ENCODE results near the gene RAD18.

The RAD18 gene

GRCh38 chr3:8864402-8865350, 98.6 kb downstream of the RAD18 start:
- peak; percentile 92 to 97 (median 97) for DNase-seq

DNA sequence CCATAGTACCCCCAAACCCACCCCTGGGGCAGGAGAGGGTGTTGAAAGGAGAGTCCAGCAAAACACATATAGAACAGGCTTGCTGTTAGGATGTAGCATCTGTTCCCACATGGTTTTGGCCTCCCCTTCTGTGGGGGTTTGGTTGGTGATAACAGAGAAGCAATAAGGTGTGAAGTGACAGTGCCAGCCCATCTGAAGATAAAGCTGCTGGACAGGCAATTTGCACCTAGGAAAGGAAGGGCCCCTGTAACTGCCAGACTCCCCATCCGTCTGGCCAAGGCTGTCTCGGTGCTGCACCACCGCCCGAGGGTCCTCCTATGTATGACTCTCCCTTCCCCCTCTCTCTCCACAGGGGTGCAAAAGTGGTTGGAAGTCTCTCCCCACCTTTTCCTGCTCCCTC, 99.4 kb downstream of the RAD18 start:
- DNase-seq: no peak

DNA sequence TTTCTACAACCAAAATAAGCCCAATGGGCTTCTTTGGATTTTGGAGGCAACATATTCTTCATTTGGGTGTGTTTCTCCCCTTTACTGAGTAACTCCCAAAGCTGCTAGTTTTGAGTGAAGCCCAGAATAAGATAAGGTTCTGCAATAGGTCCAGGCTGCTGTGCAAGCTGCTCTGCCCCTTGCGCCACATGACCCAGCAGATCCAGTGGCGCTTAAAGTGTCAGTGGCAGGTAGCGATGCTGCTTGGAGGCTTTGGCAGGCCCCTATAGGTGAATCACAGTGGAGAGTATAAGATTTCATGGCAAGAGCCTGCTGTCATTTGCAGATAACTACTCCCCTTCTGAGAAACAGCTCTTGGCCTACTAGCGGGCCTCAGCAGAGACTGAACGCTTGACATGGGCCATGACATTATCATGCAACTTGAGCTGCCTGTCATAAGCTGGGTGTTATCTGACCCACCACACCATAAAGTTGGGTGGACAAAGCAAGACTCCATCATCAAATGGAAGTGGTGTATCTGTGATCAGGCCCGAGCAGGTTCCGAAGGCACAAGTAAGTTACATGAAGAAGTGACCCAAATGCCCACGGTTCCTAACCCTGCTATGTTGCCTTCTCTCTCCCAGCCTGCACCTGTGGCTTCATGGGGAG, 105.4 kb downstream of the RAD18 start:
- no peak for DNase-seq

DNA sequence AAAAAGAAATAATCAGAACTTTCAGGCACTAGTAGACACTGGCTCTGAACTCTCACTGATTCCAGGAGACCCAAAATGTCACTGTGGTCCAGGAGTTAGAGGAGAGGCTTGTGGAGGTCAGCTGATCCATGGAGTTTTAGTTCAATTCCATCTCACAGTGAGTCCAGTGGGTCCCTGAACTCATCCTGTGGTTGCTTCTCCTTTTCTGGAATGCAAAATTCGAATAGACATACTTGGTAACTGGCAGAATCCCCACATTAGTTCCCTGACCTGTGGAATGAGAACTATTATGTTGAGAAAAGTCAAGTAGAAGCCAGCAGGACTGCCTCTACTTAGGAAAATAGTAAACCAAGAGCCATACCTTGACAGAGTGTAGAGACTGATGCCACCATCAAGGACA, 106.6 kb downstream of the RAD18 start:
- DNase-seq: no peak

DNA sequence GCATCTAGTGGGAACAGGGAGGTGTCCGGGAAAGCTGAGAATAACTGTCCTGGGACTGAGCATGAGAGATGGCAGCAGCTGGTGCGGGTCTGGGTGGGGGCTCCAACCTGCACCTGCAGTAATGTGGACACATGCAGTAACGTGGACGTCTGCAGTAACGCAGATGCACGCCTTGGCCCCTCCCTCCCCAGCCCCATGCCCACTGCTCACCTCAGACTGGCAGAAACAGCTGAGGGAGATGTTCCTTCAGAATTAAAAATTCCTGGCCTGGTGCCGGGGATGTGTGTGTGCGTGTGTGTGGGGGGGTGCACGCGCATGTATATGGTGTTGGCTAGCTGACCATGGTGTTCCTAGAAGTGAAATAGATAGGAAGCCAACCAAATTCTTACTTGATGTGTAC, 107.2 kb downstream of the RAD18 start:
- no peak for DNase-seq

GRCh38 chr3:8854656-8855055, 108.6 kb downstream of the RAD18 start:
- no peak for DNase-seq

DNA sequence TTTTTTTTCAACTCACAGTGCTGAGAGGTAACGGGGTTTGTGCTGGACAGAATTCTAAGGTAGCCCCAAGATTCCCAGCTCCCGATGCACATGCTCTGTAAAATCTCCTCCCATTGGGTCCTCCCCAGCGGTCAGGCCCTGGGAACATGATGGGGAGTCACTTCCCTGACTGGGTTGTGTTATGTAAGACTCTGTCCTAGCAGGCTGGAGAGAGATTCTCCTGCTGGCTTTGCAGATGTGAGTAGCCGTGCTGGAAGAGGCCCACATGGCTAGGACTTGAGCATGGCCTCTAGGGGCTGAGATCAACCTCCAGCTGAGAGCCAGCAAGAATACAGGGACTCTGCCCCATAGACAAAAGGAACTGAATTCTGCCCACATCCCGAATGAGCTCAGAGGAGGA, 110.2 kb downstream of the RAD18 start:
- no peak for DNase-seq

- no peak for DNase-seq
Measured at GRCh38 chr3:8852511-8852910, 110.8 kb downstream of the RAD18 start.

- no peak for DNase-seq
Measured at GRCh38 chr3:8851703-8852102, 111.6 kb downstream of the RAD18 start.

GRCh38 chr3:8848696-8849131, 114.6 kb downstream of the RAD18 start:
- DNase-seq: no peak

DNA sequence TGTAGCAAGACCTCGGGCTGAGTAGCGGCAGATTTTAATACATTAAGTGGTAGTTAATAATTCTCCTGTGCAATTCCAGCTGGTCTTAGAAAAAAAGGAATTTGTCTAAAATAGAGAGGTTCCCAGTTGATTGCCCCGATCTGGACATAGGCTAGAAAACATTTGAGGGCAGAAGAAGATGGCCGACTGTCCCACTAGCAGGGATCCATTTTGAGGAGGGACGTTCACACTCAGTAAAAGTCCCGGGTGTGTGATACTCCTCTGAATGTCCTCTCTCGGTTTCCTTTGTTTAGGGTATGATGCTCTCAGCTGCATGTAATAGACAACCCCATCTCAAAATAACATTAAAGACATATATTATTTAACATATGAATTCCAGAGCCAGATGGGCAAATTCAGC, 116.0 kb downstream of the RAD18 start:
- no peak for DNase-seq

GRCh38 chr3:8846176-8846575, 117.1 kb downstream of the RAD18 start:
- DNase-seq: no peak

GRCh38 chr3:8845641-8846040, 117.6 kb downstream of the RAD18 start:
- DNase-seq: no peak

GRCh38 chr3:8843347-8843746, 119.9 kb downstream of the RAD18 start:
- DNase-seq: no peak

GRCh38 chr3:8842293-8842692, 121.0 kb downstream of the RAD18 start:
- no peak for DNase-seq

DNA sequence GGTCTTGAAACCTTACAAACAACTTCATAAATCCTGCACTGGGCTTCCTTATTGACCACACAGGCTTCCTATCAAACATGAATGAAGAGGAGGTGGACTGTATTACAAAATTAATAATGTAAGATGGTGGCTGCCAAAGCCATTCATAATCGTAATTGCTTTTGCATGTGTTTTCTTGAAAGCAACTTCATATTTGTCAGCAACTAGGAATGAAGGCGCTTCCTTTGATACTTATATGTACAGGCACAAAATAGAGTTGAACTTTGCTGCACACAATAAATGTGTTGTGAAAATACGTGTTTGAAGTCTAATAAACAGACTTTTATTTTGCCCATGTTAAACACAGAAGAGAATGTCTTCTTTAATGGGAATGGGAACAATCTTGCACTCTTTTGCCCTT, 121.8 kb downstream of the RAD18 start:
- DNase-seq: no peak

- DNase-seq: no peak
Measured at GRCh38 chr3:8840556-8840955, 122.7 kb downstream of the RAD18 start.

DNA sequence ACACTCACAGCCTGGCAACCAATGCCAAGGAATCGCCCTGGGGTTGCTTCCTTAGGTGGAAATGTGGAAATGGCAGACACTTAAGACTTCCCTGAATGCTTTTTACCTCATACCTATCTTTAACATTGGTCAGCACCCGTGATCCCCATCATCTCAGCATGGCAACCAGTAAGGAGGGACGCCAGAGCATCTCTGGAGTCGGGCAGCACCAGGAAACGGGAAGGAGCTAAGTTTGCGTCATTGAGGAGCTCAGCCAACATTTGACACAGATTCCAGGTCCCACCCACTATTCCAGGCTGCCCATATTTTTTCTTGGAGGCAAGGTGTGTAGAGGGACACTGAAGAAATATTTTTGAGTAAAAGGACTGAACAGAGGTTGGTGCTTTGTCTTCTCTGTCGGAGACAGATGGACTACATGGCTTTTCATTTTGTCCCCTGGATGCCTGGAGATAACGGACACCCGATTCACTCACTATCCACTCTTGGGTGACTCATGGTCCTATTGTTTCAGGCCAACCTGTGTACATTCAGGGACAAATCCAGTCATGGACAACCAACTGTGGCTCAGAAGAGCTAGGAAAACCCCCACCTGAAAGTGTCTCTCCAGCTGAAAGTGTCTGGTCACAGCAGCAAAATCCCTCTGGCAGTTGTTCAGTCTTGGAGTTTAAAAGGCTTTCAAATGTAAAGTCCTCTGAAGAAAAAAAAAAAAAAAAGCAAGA, 123.5 kb downstream of the RAD18 start:
- no peak for DNase-seq

DNA sequence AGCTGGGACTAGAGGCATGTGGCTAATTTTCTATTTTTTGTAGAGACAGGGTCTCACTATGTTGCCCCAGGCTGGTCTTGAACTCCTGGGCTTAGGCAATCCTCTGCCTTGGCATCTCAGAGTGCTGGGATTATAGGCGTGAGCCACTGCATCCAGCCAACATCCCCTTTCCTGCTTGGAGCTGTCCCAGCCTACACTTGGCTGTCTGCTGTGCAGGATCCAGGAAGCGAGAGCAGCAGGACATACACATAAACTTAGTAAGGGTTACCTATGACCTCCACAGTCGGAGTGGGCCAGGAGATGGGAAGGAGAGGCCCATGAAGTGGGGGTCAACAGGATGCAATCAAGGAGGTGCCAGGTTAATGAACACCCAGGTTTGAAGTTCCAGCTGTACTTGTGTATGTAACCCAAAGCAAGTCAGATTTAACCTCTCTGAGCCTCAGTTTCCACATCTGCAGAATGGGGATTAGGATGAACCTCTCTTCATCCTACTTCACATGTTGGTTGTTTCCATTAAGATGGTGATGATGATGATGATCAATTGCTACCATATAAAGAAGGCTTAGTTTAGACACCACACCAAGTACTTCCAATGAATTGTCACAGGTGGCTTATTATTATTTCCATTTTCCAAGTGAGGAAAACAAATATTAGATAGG, 124.4 kb downstream of the RAD18 start:
- DNase-seq: no peak

DNA sequence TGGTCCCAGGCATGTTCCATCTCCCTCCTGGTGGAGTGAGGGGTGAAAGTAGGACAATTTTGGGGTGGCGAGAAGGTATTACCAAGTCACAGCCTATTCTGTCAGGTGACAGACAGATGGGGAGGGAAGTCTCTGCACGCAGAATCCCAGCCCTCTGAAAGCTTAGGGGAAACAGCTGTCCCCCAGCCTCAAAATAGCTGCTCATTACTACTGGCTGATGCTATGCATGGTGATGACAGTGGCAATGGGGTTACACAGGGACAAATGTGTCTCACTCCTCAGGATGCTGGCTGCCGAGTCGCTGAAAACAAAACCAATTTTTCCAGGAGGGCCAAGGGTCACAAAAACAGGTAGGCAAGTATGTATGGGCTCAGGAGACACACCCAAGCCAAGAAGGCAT, 125.0 kb downstream of the RAD18 start:
- no peak for DNase-seq

DNA sequence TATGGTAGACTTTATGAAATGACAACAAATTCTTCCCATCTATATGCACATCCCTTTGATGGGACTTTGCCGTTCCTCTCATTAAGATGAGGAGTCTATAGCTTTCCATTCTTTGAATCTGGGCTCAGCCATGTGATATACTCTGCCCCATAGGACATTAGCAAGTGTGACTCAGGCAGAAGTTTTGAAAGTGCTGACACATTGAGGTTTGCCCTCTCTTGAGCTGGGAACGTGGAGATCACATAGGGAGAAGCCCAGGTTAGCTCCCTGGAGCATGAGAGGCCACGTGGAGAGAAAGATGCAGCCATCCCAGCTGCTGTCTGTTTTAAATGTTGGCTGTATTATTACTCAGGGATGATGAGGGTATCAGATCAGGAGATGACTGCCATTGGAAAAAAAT, 126.1 kb downstream of the RAD18 start:
- DNase-seq: peak in 2 of 3 donors; percentile 1 to 13

GRCh38 chr3:8836096-8836495, 127.2 kb downstream of the RAD18 start:
- DNase-seq: no peak

DNA sequence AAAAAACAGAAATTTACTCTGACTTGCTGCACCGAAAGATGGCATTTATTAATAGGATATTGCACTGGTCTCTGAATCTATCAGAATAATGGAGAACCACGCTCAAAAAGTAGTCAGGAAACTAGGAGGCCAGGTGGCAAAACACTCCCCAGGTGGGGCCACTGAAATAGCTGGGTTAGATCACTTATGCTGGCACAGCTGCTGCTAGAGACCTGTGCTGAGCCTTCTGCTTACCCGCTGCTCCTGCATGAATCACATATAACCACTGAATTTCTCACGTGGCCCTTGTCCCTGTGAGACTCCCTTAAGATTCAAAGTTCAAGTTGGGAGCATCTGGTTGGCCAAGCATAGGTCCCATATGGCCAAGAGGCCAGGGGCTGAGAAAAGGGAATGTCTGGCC, 127.9 kb downstream of the RAD18 start:
- no peak for DNase-seq
